ENCODE measurements around the gene UBE3C.

The UBE3C gene

GRCh38 chr7:157299317-157299612 lies 160.5 kb downstream of the UBE3C start:
- no peak for DNase-seq

- peak; percentile 50 for DNase-seq
Observed at GRCh38 chr7:157299613-157300368, 161.1 kb downstream of the UBE3C start.

- no peak for DNase-seq
Observed at GRCh38 chr7:157300369-157300825, 161.7 kb downstream of the UBE3C start.

GRCh38 chr7:157301610-157302120 lies 162.9 kb downstream of the UBE3C start:
- DNase-seq: no peak

GRCh38 chr7:157306846-157307838 lies 168.4 kb downstream of the UBE3C start:
- DNase-seq: no peak

- DNase-seq: peak; percentile 43
Observed at GRCh38 chr7:157309988-157310668, 171.4 kb downstream of the UBE3C start.

- DNase-seq: no peak
Observed at GRCh38 chr7:157310676-157311185, 172.0 kb downstream of the UBE3C start.

- DNase-seq: no peak
Observed at GRCh38 chr7:157312941-157313340, 174.2 kb downstream of the UBE3C start.

- no peak for DNase-seq
Observed at GRCh38 chr7:157313645-157314044, 174.9 kb downstream of the UBE3C start.

GRCh38 chr7:157318015-157318706 lies 179.4 kb downstream of the UBE3C start:
- no peak for DNase-seq

Data from NCI-H69 (cell line).